GM18517 (cell line): ENCODE measurements around the gene SLMAP.
"Not testable (repeated sequence)": the region's sequence is repeated elsewhere in the genome, so short reads cannot be mapped to it uniquely, and the experiment has no call there.

Experiments used
- ATAC-seq: cut with Tn5 transposase; IDR thresholded peaks from one replicate; pipeline ENCODE4 v1.9.1; 2021; ENCODE audit warnings: mild to moderate bottlenecking, moderate library complexity; ENCODE audit not compliant: unreplicated experiment

SLMAP gene

GRCh38 chr3:57788624-57789018 lies 32.5 kb downstream of the SLMAP start:
- no peak for ATAC-seq

- no peak for ATAC-seq
Observed at GRCh38 chr3:57791245-57791644, 35.1 kb downstream of the SLMAP start.

DNA sequence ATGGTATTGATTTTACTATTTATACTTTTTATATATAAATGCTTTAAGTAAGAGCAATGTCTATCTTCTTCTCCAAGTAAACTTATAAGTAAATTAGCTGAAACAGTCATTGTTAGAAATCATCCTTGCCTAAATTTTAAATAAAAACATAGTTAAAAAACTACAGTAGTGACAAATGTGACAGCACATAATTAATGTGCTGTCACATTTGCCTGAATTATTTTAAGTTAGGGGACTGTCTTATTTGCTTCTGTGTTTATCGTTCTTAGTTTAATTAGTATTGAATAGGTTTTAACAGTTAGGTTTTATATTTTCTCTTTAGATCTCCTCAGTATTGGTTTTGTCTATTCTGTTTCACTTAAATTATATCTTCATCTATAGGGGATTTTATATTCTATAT lies 36.1 kb downstream of the SLMAP start:
- no peak for ATAC-seq

- no peak for ATAC-seq
Observed at GRCh38 chr3:57793737-57794187, 37.7 kb downstream of the SLMAP start.

DNA sequence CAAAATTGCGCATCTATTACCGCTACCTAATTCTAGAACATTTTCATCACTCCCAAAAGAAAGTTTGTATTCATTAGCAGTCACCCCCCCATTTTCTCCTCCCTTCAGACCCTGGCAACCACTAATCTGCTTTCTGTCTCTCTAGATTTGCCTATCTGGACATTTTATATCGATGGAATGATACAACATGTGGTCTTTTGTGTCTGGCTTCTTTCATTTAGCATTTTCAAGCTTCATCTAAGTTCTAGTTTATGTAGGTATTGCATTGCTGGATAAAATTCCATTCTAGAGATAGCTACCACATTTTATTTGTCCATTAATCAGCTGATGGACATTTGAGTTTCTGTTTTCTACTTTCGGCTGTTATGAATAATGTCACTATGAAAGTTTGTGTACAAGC lies 38.4 kb downstream of the SLMAP start:
- ATAC-seq, result no peak

DNA sequence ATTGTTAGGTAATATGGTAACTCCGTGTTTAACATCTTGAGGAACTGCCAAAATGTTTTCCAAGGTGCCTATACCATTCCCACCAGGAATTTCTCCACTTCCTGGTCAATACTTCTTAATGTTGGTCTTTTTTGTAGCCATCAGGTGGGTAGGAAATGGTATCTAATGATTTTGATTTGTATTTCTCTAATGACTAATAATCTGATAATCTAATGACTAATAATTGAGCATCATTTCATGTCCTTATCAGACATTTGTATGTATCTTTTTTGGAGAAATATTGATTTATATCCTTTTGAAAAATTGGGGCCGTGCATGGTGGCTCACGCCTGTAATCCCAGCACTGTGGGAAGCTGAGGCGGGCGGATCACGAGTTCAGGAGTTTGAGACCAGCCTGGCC lies 38.8 kb downstream of the SLMAP start:
- ATAC-seq, result no peak

- ATAC-seq, result no peak
Observed at GRCh38 chr3:57796261-57796660, 40.2 kb downstream of the SLMAP start.

DNA sequence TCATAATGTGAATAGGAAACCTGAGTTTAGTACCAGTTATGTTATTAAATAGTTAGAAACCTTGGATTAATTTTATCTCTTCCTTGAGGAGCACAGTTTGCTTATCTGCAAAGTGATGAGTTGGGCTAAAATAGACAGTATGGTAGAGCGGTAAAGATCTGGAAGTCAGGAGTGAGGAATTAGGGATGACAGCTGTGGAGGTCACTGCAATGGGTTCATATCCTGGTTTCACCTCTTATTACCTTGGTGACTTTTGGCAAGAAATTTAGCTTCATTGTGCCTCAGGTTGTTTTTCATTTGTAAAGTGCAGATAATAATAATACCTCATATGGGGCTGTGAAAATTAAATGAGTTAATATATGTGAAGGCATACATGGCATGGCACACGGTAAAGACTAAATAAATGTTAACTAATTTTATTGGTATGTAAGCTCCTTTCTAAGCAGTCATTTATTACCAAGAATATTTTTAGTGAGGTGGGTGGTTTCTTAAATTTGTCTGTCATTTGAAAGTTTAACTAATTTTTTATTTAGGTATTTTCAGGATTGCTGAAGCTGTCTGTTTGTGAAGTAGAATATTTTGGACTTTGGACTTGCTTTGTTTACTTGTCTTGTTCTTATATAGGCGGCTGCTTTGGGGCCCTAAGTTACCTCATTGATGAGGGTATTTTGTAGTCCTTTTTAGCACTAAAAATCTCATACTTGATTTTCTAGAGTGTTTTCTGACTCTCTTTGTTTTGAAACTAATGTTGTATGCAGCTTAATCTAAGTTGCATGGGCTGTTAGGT lies 41.8 kb downstream of the SLMAP start:
- ATAC-seq, result no peak

DNA sequence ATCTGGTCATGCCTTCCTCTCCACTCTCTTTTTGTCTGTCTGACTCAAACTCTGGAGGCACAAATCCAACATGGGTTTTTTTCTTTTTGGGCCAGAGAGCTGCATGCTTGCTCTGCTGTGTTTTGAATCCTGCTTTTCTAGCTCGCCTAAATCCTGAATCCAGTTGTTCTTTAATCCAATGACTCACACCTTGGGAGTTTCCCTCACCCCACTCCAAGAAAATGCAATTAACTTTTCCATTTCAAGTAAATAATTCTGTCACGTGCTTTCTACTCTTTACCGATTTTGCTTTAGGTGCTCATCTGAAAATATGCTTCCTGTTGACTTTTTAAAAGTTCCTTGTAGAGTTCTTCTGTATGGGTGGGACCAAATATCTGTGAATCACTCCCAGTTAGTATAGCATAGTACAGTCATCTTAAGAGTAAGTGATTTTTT lies 47.6 kb downstream of the SLMAP start:
- ATAC-seq, result no peak

GRCh38 chr3:57805266-57805665 lies 49.2 kb downstream of the SLMAP start:
- no peak for ATAC-seq

DNA sequence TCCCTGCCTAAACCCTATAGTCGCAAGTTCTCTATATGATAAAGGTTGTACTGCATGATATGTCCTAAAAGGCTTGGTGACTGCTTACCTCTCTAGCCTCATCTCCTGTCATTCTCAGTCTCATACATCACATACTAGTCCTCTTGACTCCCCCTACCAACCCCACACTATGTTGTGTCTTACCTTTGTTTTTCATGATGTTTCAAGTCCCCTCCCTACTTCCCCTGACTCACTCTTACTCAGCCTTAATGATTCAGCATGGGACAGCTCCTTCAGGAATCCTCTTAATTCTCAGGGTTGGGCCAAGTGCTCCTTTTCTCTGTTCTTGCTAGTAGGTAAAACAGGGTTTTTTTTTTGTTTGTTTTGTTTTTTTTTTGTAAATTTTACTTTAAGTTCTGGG lies 49.6 kb downstream of the SLMAP start:
- no peak for ATAC-seq

DNA sequence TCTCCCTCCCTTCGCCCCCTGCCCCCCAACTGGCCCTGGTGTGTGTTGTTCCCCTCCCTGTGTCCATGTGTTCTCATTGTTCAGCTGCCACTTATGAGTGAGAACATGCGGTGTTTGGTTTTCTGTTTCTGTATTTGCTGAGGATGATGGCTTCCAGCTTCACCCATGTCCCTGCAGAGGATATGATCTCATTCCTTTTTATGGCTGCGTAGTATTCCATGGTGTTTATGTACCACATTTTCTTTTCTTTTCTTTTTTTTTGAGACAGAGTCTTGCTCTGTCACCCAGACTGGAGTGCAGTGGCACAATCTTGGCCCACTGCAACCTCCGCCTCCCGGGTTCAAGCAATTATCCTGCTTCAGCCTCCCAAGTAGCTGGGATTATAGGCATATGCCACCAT lies 50.1 kb downstream of the SLMAP start:
- not testable (repeated sequence) for ATAC-seq

- ATAC-seq, result no peak
Observed at GRCh38 chr3:57808961-57809608, 53.0 kb downstream of the SLMAP start.

DNA sequence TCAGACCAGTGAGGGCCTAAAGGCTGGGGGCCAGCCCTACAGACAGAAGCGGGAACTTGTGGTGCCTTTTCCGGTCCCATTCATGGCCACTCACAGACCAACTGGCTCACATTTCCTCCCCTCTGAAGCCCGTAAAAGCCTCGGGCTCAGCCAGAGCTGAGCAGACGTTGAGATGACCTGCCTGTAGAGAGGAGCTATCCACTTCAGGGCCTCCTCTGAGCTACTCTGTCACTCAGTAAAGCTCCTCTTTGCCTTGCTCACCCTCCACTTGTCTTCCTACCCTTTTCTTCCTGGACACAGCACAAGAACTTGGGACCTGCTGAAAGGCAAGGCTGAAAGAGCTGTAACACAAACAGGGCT lies 53.5 kb downstream of the SLMAP start:
- no peak for ATAC-seq

DNA sequence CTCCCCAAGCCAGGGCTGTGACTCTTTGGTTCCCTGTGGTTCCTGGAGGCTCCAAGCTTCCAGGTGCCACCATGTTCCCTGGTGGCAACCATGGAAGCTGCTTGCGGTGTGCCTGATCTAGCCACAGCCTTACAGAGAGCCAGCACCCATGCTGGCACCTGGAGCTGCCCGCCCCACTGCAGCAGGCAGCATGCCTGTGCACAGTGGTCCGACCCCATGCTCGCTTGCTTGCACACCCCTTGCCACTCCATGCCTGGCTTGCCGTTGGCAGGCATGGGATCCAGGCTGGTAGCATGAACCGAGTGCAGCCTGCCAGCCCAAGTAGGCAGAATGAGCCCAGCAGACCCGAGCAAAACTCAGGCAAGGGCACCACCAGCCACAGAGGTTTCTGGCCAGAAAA lies 53.9 kb downstream of the SLMAP start:
- ATAC-seq, result no peak

GRCh38 chr3:57810471-57811137 lies 54.5 kb downstream of the SLMAP start:
- no peak for ATAC-seq

GRCh38 chr3:57815036-57815435 lies 58.9 kb downstream of the SLMAP start:
- no peak for ATAC-seq

GRCh38 chr3:57816471-57817095 lies 60.5 kb downstream of the SLMAP start:
- no peak for ATAC-seq

DNA sequence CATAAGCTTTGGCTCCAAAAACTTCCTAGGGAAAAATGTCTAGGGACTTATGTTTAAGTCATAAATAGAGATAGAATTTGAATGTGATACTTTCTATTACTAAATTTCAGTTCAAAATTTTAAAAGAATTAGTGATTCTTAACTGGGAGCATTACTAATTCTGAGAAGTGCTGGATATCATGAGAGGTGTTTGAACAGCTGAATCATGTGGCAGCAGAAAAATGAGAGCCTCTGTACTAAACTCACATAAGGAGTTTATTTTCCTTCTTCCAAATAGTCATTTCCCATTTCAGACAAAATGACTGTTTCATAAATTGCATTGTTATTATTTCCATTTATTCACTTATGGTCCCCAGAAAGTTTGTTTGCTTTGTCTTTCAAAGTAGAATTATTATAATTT lies 62.7 kb downstream of the SLMAP start:
- ATAC-seq, result no peak

DNA sequence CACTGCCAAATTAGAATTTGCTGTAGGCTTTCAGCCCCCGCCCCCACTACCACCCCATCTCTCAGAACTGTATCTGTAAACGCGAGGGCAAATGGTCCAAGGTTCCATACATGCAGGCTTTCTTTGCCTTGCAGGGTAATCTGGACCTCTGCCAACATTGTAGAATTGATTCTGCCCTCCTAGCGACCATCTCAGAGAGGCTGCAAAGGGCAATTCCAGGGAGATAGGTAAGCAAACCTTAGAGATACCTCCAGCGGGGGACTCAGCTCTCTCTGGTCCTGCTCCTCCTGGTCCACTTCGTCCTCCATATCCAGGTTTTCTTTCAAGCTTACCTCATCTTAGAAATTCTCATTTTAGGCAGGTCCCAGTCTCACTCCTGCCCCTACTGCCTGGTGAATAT lies 64.4 kb downstream of the SLMAP start:
- no peak for ATAC-seq

- no peak for ATAC-seq
Observed at GRCh38 chr3:57821765-57822164, 65.7 kb downstream of the SLMAP start.

- ATAC-seq, result no peak
Observed at GRCh38 chr3:57822686-57823085, 66.6 kb downstream of the SLMAP start.
